Dermis microvascular lymphatic vessel endothelial cell (primary cell): ENCODE data around the gene RNF113A. TPM values are rescaled to one million over a fixed set of nuclear protein-coding genes. Genes with fewer than 3 reads are reported as not detected.
A peak's percentile ranks its signal among the peaks of the same experiment; 100 is the strongest.
"Not testable (repeated sequence)": the region's sequence is repeated elsewhere in the genome, so short reads cannot be mapped to it uniquely, and the experiment has no call there.

Experiments
- DNase-seq, 2 donors: peaks; one replicate each; pipeline versions ENCODE4 v3.0.0 to v3.0.0-alpha.2; 2010; ENCODE audit warnings: low read depth in 2 of 2
- total RNA-seq: library from RNA; depleted of rRNA; stranded (reverse); fragments of >200 nt; gene quantifications from 2 replicates; pipeline ENCODE4 v1.2.1, GENCODE V29; 2014

RNF113A gene
- total RNA-seq, 1 donor from 2014 or later, result 12.8 TPM

DNA sequence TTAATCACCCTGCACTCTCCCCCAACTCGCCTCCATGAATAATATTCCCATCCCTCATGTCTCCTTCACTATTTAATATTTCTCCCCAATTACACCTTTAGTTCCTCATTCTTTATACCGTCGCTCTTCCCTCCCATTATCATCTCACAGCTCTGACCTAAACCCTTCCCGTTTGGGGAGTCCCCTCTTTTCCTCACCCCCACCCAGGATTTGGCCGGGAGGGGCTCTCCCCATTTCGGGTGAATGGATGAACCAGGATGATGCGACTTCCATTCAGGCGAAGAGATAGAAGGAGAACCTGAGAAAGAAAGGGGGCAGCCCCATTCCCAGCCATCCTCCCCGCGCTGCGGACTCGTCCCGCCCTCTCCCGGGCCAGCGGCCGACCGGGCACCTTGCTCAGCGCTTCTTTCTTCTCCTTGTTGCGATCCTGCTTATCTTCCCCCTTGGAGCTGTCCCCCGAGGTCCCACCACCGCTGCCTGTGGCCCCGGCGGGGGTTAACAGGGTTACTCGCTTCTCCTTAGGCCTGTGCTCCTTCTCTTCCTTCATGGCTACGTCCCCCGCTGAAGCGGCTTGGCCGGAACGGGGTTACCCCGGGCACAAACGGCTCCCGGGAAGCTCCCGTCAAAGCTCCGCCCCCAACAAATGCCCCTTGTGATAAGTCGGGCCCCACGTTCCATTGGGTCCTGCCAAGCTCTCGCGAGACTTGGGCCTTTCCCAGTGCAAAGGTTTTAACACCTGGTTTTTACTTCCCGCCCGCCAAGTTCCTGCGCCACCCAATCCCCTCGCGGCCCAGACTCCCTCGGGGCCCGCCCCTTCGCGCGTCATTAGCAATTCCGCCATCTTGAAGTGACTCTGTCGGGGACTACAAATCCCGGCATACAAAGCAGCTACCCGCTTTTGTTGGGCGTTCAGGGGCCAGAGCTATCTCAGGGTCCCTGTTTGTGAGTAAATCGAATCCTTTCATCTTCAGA is 18.9 kb downstream of the RNF113A start, which contains the start of gene UPF3B:
Gene UPF3B, minus strand, starts transcription at position 582 of the 972 bp plus-strand sequence. Its CDS starts 35 bp downstream, at position 547.
- peak; percentile 95 to 98 for DNase-seq

DNA sequence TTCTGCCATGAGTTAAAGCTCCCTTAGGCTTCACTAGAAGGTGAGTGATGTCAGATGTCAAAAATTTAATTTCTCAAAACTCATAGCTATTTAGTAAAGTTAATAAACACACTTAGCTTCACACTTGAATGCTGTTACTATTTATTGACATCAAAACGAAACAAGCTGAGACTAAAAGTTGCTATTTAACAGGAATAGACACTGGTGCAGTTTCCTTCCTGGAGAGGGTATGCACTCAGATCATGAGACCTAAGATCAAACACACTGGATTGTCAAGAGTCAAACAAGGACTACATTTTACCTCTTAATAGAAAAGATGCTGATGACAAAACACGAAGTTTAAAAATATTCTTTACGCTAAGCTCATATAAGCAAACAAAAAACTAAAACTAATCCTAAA is 37.6 kb downstream of the RNF113A start:
- DNase-seq, result peak in 1 of 2 donors; percentile 2

DNA sequence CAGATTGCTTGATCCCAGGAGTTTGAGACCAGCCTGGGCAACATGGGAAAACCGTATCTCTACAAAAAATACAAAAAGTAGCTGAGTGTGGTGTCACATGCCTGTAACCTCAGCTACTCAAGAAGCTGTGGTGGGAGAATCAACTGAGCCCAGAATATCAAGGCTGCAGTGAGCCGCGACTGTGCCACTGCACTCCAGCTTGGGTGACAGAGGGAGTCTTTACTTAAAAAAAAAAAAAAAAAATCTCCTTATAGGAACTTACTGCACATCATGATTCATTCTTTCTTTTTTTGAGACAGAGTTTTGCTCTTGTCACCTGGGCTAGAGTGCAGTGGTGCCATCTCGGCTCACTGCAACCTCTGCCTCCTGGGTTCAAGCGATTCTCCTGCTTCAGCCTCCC is 43.1 kb downstream of the RNF113A start:
- no peak for DNase-seq

DNA sequence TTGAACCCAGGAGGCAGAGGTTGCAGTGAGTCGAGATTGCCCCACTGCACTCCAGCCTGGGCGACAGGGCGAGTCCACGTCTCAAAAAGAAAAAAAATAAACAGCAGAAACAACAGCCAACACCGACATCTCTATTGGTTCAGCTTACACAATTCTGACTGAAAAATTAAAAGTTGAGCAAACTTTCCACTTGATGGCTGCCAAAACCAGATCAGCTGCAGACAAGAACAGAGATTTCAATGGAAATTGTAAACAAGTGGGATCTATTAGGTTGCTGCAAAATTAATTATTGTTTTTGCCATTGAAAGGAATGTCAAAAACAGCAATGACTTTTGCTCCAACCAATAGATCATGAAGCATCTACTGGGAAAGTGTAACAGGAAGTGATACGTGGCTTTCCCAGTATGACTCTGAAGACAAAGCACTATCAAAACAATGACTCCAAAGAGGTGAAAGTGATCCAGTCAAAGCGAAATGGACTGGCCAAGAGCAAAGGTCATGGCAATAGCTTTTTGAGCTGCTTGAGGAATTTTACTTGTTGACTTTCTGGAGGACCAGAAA is 45.1 kb downstream of the RNF113A start:
- DNase-seq, result peak; percentile 75 to 86

DNA sequence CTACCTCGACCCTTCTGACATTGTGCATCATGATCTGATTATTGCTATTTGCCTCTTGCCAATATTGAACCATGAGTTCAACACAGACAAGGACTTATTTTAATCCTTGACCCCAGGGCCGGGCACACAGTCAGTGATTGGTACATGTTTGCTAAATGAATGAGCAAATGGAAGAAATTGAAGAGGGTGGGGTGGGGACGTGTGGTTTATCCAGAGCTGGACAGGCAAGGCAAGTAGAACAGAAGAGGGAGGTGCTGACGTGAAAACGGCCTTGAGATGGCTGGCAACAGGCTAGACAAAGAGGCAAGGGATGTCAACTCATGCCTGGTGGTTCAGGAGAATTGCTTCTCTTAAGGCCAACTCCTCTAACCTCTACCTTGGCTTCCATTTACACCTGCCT is 47.3 kb downstream of the RNF113A start:
- not testable (repeated sequence) for DNase-seq

DNA sequence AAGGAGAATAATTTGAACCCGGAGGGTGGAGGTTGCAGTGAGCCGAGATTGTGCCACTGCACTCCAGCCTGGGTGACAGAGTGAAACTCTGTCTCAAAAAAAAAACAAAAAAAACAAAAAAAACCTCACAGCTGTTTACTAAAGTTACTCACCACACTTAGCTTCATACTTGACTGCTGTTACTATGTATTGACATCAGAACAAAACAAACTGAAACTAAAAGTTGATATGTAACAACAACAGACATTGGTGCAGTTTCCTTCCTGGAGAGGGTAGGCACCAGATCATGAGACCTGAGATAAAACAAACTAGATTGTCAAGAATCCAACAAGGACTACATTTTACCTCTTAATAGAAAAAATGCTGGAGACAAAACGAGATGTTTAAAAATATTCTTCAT is 49.8 kb downstream of the RNF113A start:
- DNase-seq, result peak; percentile 77 to 83

Other genes starting within 250 kb of the RNF113A start
- 15.1 and 32.9 TPM in 2 replicates for gene SEPTIN6, start 178.6 kb downstream of the RNF113A start, total RNA-seq
- not detected in 2 replicates for gene SOWAHD, start 113.1 kb downstream of the RNF113A start, total RNA-seq
- 2,075 and 2,198 TPM in 2 replicates for gene RPL39, start 80.1 kb downstream of the RNF113A start, total RNA-seq
- gene UPF3B, start 18.8 kb downstream of the RNF113A start, total RNA-seq, result 1.7 and 1.8 TPM in 2 replicates
- gene NDUFA1, start 99 bp upstream of the RNF113A start, total RNA-seq, result 74.3 and 128 TPM in 2 replicates
- gene AKAP14, start 24.2 kb upstream of the RNF113A start, total RNA-seq, result not detected in 2 replicates
- gene NKAP, start 72.0 kb upstream of the RNF113A start, total RNA-seq, result 2.4 and 2.8 TPM in 2 replicates
- gene RHOXF2B, start 206.0 kb upstream of the RNF113A start, total RNA-seq, result not detected in 2 replicates
- gene RHOXF1, start 244.2 kb upstream of the RNF113A start, total RNA-seq, result not detected in 2 replicates